ENCODE measurements around the gene LCTL.

The LCTL gene

DNA sequence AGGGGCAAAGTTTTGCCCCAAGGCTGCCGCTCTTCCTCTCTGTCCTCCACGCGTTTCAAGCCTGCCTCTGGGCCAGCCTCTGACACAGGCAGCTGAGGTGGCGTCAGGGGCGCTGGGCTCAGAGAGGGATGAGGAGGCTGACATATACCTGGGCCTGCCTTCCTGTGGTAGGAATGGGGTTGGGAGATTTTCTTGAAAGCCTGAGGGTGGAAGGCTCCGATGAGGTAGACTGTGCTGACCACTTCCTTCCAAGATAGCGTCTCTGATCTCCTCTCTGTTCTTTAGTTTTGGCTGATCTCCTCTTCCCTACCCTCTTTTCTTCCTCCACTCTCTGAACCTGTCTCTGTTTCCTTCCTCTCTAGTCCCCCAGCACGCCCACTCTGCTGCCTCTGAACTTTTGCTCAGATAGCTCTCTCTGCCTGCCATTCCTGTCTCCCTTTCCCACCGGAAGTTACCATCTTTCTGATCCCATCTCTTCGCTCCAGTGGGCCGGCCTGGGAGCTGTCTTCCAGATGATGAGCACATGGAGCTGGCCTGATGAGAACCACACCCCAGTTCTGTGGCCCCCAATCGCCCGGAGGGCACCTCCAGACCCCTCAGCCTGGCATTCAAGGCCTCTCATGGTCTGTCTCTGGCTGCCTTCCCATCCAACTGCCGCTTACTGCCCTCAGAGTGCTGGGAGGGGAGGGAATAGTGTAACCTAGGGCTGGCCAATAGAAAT, 32.5 kb upstream of the LCTL start:
- TF ChIP-seq, protein P1, sequence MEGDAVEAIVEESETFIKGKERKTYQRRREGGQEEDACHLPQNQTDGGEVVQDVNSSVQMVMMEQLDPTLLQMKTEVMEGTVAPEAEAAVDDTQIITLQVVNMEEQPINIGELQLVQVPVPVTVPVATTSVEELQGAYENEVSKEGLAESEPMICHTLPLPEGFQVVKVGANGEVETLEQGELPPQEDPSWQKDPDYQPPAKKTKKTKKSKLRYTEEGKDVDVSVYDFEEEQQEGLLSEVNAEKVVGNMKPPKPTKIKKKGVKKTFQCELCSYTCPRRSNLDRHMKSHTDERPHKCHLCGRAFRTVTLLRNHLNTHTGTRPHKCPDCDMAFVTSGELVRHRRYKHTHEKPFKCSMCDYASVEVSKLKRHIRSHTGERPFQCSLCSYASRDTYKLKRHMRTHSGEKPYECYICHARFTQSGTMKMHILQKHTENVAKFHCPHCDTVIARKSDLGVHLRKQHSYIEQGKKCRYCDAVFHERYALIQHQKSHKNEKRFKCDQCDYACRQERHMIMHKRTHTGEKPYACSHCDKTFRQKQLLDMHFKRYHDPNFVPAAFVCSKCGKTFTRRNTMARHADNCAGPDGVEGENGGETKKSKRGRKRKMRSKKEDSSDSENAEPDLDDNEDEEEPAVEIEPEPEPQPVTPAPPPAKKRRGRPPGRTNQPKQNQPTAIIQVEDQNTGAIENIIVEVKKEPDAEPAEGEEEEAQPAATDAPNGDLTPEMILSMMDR (IDR thresholded peaks at IDR 0.05; ENCODE audit: low read depth, low read length, missing control alignments): no peak
- H3K4me3 ChIP-seq (ENCODE audit: low read depth, low read length): no peak overlapping the region
- DNase-seq (ENCODE audit: low read depth): no peak

DNA sequence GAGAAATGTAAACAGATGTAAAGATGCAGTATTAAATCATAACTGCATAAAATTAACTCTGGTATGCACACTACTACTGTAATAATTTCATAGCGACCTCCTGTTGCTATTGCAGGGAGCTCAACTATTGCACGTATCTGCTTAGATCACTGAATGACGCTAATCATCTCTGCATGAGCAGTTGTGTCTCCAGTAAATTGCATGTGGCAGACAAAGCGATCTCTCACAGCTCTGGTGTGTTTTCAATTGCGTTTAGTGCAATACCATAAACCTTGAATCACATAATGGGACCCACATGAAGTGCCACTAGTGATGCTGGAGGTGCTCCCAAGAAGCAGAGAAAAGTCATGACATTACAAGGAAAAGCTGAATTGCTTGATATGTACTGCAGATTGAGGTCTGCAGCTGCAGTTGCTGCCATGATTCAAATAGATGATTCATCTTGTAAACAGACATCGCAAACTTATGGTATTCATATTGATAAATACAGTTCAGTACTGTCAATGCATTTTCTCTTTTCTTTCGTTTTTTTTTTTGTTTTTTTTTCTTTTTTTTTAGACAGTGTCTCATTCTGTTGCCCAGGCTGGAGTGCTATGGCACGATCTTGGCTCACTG, 30.2 kb upstream of the LCTL start:
- no peak overlapping the region for H3K4me3 ChIP-seq (ENCODE audit: low read depth, low read length)
- TF ChIP-seq, protein P1 (IDR thresholded peaks at IDR 0.05; ENCODE audit: low read depth, low read length, missing control alignments): no peak
- DNase-seq (ENCODE audit: low read depth): no peak

DNA sequence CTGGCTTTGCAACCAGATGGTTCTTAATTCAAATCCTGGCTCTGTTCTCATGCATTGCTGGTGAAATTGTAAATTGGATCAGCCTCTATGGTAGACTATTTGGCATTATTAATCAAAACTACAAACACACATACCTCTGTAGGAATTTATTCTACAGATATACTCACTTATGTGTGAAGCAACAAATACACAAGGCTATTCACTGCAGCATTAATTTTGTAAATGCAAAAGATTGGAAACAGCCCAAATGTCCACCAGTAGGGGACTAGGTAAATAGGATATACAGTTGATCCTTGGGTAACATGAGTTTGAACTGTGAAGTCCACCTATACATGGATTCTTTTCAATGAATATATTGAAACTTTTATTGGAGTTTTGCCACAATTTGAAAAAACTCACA, 29.5 kb upstream of the LCTL start:
- no peak for DNase-seq (ENCODE audit: low read depth)
- TF ChIP-seq, protein P1 (IDR thresholded peaks at IDR 0.05; ENCODE audit: low read depth, low read length, missing control alignments): no peak
- H3K4me3 ChIP-seq (ENCODE audit: low read depth, low read length): no peak overlapping the region

DNA sequence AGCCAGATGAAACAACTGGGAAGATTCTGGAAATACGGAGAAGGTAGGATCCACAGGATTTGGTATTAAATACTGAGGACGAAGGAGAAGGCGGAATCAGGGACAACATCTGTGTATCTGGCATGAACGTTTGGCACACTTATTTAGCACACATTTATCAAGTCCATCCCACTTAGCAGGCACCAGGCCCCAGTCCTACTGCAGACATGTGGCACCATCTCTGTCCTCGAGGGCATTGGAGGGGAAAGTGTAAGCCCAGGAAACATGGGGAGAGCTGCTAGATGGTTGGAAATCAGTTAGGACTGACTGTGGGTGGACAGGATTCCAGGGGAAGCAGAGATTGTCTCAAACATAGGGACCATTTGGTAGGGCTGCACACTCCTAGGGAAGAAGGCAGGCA, 29.0 kb upstream of the LCTL start:
- TF ChIP-seq, protein P1 (IDR thresholded peaks at IDR 0.05; ENCODE audit: low read depth, low read length, missing control alignments): no peak
- no peak for DNase-seq (ENCODE audit: low read depth)
- H3K4me3 ChIP-seq (ENCODE audit: low read depth, low read length): no peak overlapping the region

DNA sequence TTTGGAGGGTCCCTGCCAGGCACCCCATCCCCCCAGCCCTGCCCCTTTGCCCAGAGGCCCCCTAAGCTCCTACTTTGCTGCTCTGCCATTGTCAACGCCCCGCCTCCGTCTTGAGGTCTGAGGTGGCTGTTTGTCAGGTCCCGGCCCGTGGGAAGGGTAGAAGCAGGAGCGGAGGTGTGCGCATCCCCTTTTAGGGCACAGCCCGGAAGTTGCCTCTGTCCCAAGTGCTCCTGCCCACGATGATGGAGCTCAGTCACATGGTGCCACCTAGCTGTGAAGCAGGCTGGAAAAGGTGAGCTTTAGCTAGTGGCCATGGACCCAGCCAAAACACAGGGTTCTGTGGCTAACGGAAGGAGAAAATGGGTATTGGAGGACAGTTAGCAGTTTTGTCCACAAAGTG, 28.5 kb upstream of the LCTL start:
- TF ChIP-seq, protein P1 (IDR thresholded peaks at IDR 0.05; ENCODE audit: low read depth, low read length, missing control alignments): no peak
- H3K4me3 ChIP-seq (ENCODE audit: low read depth, low read length): no peak overlapping the region
- DNase-seq (ENCODE audit: low read depth): no peak

DNA sequence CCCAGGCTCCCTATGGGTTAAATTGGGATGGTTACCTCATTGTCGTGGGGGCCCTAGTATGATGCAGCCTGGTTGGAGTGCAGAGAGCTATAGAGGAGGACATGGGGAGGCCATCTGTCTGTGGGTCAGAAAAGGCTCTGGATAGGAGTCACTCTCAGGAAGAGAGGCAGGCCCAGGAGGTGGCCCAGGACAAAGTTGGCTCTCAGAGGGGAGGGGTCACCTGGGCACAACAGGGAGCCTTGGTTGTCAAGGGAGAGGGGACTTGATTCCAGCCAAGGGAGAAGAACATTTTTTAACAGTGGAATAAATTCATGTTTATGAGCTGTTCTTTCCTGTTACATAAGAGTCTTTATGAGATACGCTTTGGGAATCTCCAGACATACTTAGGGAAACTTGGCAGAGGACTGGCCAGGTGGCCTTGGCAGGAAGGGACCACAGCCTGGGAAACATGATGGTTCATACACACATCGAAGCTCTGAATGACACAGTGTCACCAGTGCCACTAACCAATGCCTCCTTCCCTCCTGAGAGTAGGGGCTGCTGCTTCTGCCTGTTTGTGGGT, 27.5 kb upstream of the LCTL start:
- no peak for DNase-seq (ENCODE audit: low read depth)
- TF ChIP-seq, protein P1 (IDR thresholded peaks at IDR 0.05; ENCODE audit: low read depth, low read length, missing control alignments): no peak
- H3K4me3 ChIP-seq (ENCODE audit: low read depth, low read length): no peak overlapping the region

Data from GM12864 (cell line).